ENCODE data around the gene ANKRD35.

ANKRD35 gene

GRCh38 chr1:145892486-145893087, 6.9 kb upstream of the ANKRD35 start:
- no peak for DNase-seq (ENCODE audit: extremely low read depth, low read depth)

GRCh38 chr1:145891587-145892485, 6.2 kb upstream of the ANKRD35 start:
- TF ChIP-seq, protein P1, sequence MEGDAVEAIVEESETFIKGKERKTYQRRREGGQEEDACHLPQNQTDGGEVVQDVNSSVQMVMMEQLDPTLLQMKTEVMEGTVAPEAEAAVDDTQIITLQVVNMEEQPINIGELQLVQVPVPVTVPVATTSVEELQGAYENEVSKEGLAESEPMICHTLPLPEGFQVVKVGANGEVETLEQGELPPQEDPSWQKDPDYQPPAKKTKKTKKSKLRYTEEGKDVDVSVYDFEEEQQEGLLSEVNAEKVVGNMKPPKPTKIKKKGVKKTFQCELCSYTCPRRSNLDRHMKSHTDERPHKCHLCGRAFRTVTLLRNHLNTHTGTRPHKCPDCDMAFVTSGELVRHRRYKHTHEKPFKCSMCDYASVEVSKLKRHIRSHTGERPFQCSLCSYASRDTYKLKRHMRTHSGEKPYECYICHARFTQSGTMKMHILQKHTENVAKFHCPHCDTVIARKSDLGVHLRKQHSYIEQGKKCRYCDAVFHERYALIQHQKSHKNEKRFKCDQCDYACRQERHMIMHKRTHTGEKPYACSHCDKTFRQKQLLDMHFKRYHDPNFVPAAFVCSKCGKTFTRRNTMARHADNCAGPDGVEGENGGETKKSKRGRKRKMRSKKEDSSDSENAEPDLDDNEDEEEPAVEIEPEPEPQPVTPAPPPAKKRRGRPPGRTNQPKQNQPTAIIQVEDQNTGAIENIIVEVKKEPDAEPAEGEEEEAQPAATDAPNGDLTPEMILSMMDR (IDR thresholded peaks at IDR 0.05; ENCODE audit: low read depth, low read length, missing control alignments) = peak; percentile 96
- no peak overlapping the region for H3K4me3 ChIP-seq (replicated peaks; ENCODE audit: low read depth, low read length)
- DNase-seq (ENCODE audit: extremely low read depth, low read depth) = peak; percentile 99

More at GRCh38 chr1:145892486-145893087, 6.9 kb upstream of the ANKRD35 start:
- H3K4me3 ChIP-seq (replicated peaks; ENCODE audit: low read depth, low read length) = no peak overlapping the region
- TF ChIP-seq, protein P1 (IDR thresholded peaks at IDR 0.05; ENCODE audit: low read depth, low read length, missing control alignments) = no peak

GRCh38 chr1:145891143-145891542, 5.5 kb upstream of the ANKRD35 start:
- H3K4me3 ChIP-seq (replicated peaks; ENCODE audit: low read depth, low read length) = no peak overlapping the region
- DNase-seq (ENCODE audit: extremely low read depth, low read depth) = no peak
- TF ChIP-seq, protein P1 (IDR thresholded peaks at IDR 0.05; ENCODE audit: low read depth, low read length, missing control alignments) = no peak

GRCh38 chr1:145889722-145890121, 4.1 kb upstream of the ANKRD35 start:
- no peak overlapping the region for H3K4me3 ChIP-seq (replicated peaks; ENCODE audit: low read depth, low read length)
- TF ChIP-seq, protein P1 (IDR thresholded peaks at IDR 0.05; ENCODE audit: low read depth, low read length, missing control alignments) = no peak
- DNase-seq (ENCODE audit: extremely low read depth, low read depth) = no peak

- TF ChIP-seq, protein P1 (IDR thresholded peaks at IDR 0.05; ENCODE audit: low read depth, low read length, missing control alignments) = no peak
- no peak overlapping the region for H3K4me3 ChIP-seq (replicated peaks; ENCODE audit: low read depth, low read length)
- DNase-seq (ENCODE audit: extremely low read depth, low read depth) = no peak
Measured at GRCh38 chr1:145887631-145888030, 2.0 kb upstream of the ANKRD35 start.

DNA sequence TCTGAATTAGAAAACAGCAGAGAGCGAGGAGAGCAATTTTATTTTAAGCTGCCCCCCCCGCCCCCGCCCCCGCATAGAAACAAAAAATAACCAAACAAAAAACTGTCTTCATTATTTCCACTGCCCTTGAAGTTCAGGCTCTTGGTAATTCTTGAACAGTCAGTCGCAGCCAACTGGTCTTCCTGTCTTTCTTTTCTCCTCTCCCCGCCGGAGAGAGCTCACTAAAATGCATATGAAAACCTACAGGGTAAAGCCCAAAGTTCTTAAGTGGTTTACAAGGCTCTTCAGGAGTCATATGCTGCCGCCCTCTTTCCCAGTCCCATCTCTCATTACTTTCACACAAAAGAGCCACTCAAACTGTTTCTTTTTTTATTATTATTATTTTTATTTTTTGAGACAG, 1.1 kb upstream of the ANKRD35 start:
- TF ChIP-seq, protein P1 (IDR thresholded peaks at IDR 0.05; ENCODE audit: low read depth, low read length, missing control alignments) = no peak
- H3K4me3 ChIP-seq (replicated peaks; ENCODE audit: low read depth, low read length) = no peak overlapping the region
- no peak for DNase-seq (ENCODE audit: extremely low read depth, low read depth)

Measured in HFF-Myc (cell line).